Activated CD8-positive, alpha-beta memory T cell treated with anti-CD3 and anti-CD28 coated beads, Interleukin-2, amount 10 ng/mL, durations not matched to agents 7 days and 5 days (primary cell): ENCODE data around the gene RANBP3. TPM values are rescaled to one million over a fixed set of nuclear protein-coding genes. Genes with fewer than 3 reads are reported as not detected.
"Not testable (repeated sequence)": the region's sequence is repeated elsewhere in the genome, so short reads cannot be mapped to it uniquely, and the experiment has no call there.

Experiments
- ATAC-seq: fragments of 150-1000 bp; cut with Tn5 transposase; one replicate; pipeline ENCODE4 v1.10.0; 2021; ENCODE audit warnings: moderate library complexity
- CTCF ChIA-PET: fragments of 350-600 bp; sonication (Branson Sonifier 250); formaldehyde crosslinking; loops from one replicate; lab custom pipeline; 2021; ENCODE audit warnings: antibody characterized with exemption; lab: Charles Lee
- DNase-seq: peaks from one replicate; pipeline ENCODE4 v3.0.0-alpha.2; 2020
- H3K27ac Mint-ChIP-seq: one replicate; pipeline ENCODE4 v1.8.0; 2021; ENCODE audit warnings: mild to moderate bottlenecking, mixed read lengths
- H3K27me3 Mint-ChIP-seq: one replicate; pipeline ENCODE4 v1.8.0; 2021; ENCODE audit warnings: mixed read lengths
- H3K36me3 Mint-ChIP-seq: one replicate; pipeline ENCODE4 v1.8.0; 2021; ENCODE audit warnings: mild to moderate bottlenecking, mixed read lengths
- H3K4me1 Mint-ChIP-seq: one replicate; pipeline ENCODE4 v1.8.0; 2021; ENCODE audit warnings: mixed read lengths
- H3K4me3 Mint-ChIP-seq: one replicate; pipeline ENCODE4 v1.8.0; 2021; ENCODE audit warnings: mild to moderate bottlenecking, moderate library complexity, mixed read lengths
- H3K9me3 Mint-ChIP-seq: one replicate; pipeline ENCODE4 v1.8.0; 2022; ENCODE audit warnings: low read depth, mixed read lengths
- total RNA-seq, 2 experiments: library from RNA; stranded (reverse); gene quantifications; one replicate each; pipeline ENCODE4 v1.2.3, GENCODE V29; 2021

RANBP3 gene
- total RNA-seq, 2 experiments from 2014 or later, result 97.8 to 108 TPM

DNA sequence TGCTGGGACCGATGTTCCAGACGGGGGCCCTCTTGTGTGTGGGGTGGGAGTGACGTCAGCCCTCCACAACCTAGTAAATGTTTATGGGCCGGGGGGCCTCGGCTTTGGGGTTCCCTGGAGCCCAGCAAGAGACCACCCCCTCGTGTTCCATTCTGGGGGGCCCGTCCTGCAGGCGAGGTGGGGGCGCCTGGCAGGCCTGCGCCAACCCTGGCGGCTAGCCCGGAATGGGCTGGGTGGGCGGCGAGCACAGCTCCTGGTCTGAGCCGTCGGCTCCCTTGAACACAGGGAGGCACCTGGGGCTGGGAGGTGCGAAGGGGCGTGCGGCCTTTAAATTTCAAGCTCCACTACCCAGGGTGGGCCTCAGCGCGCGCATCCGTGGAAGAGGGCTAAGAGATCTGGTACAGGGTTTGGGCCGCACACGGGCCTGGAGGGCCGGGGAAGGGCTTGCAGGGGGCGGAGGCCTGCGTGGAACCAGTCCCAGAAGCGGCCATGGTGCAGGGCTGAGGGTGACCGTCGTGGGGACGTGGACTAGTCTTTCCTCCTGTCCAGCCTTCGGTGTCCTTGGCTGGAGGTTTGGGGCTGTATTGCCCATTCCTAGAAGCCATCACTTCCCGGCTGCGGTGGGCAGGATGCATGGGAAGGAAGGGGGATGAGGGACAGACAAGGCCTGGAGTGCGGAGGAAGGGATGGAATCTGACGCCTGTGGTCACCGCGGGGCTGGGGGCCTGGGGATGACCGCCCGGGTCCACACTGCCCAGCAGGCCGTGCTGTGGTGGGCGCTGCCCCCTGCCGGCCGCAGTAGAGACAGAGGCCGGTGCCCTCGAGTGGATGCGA is 85.8 kb downstream of the RANBP3 start:
- Mint-ChIP-seq H3K27ac (no peak overlapping the region), H3K9me3 (no peaks in the 10 kb centered on the region), H3K4me3 (no peak overlapping the region), H3K36me3 (no peaks in the 10 kb centered on the region), H3K27me3 (peaks cover 3% of the 10 kb centered on the region), H3K4me1 (no peaks in the 10 kb centered on the region)
- ATAC-seq, result peak; percentile 60
- CTCF ChIA-PET, result interaction anchor here (0.9 to 3.1 kb wide), 4 partner anchors 24 to 130 kb away, joined by 3 to 19 read pairs (median 3); partner anchors contain the start of genes FUT6 and NRTN
- no peak for DNase-seq

DNA sequence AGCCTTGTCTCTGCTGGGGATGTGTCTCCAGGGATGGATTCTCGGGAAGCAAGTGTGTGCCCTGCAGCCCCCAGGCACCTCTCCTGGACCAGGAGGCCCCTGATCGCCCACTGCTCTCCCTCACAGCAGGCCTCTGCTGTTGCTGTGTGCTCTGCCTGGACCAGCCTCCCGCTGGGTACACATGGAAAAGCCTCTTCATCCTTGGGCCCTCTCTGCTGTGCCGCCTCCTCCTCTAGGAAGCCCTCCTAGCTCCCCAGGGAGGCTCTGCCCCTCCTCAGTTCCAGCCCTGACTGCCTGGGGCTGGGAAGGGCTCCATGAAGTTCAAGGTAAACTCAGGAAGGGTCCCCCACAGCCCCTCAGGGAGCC is 86.4 kb downstream of the RANBP3 start:
- CTCF ChIA-PET, result interaction anchor here (0.8 to 3.1 kb wide), 3 partner anchors 76 to 131 kb away, joined by 3 to 19 read pairs (median 3); partner anchors contain the start of gene NRTN
- Mint-ChIP-seq H3K27me3 (peaks cover 3% of the 10 kb centered on the region), H3K4me1 (no peaks in the 10 kb centered on the region), H3K36me3 (no peaks in the 10 kb centered on the region), H3K27ac (no peak overlapping the region), H3K9me3 (no peaks in the 10 kb centered on the region), H3K4me3 (no peak overlapping the region)
- ATAC-seq (no peak), DNase-seq (no peak)

DNA sequence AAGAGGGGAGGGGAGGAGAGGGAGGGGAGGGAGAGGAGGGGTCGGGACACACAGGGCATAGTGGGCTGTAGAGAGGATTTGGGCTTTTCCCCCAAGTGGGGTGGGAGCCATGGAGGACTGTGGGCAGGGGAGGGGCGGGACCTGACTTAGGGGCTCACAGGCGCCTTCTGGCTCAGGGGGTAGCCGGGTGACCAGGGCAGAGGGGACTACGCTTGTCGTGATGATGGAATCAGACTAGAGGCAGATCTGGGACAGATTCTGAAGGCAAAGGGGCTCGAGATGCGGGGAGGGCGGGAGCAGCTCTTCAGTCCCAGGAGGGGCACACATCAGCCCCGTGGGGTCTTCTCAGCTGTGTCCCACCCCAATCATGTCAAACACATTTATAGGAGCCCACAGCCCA is 87.8 kb downstream of the RANBP3 start:
- H3K27me3 Mint-ChIP-seq, result peaks cover 3% of the 10 kb centered on the region
- H3K4me3 Mint-ChIP-seq, result no peak overlapping the region
- no peaks in the 10 kb centered on the region for H3K9me3 Mint-ChIP-seq
- no peaks in the 10 kb centered on the region for H3K4me1 Mint-ChIP-seq
- DNase-seq (no peak), ATAC-seq (no peak)
- CTCF ChIA-PET, result interaction anchor here (0.8 to 3.1 kb wide), 2 partner anchors 81 to 86 kb away, joined by 3 to 19 read pairs; partner anchors contain the start of gene NRTN
- H3K27ac Mint-ChIP-seq, result no peak overlapping the region
- no peaks in the 10 kb centered on the region for H3K36me3 Mint-ChIP-seq

- peaks cover 3% of the 10 kb centered on the region for H3K27me3 Mint-ChIP-seq
- H3K4me3 Mint-ChIP-seq, result no peak overlapping the region
- H3K9me3 Mint-ChIP-seq, result no peaks in the 10 kb centered on the region
- H3K4me1 Mint-ChIP-seq, result no peaks in the 10 kb centered on the region
- H3K27ac Mint-ChIP-seq, result no peak overlapping the region
- ATAC-seq (no peak), DNase-seq (no peak)
- no peaks in the 10 kb centered on the region for H3K36me3 Mint-ChIP-seq
- CTCF ChIA-PET, result interaction anchor here (3.1 kb wide), 1 partner anchor 85 kb away, joined by 19 read pairs; the partner anchor contains the start of gene NRTN
These were observed 88.5 kb downstream of the RANBP3 start for GRCh38 chr19:5889288-5889971.

- CTCF ChIA-PET, result interaction anchor here (1.2 kb wide), 1 partner anchor 80 kb away, joined by 7 read pairs; no protein-coding TSS in a partner anchor
- H3K4me1 Mint-ChIP-seq, DNase-seq, ATAC-seq, H3K4me3 Mint-ChIP-seq, H3K9me3 Mint-ChIP-seq, H3K27ac Mint-ChIP-seq, H3K36me3 Mint-ChIP-seq: not testable (repeated sequence)
- peaks cover 12% of the 10 kb centered on the region for H3K27me3 Mint-ChIP-seq
These were observed 93.7 kb downstream of the RANBP3 start for GRCh38 chr19:5884065-5884811.

DNA sequence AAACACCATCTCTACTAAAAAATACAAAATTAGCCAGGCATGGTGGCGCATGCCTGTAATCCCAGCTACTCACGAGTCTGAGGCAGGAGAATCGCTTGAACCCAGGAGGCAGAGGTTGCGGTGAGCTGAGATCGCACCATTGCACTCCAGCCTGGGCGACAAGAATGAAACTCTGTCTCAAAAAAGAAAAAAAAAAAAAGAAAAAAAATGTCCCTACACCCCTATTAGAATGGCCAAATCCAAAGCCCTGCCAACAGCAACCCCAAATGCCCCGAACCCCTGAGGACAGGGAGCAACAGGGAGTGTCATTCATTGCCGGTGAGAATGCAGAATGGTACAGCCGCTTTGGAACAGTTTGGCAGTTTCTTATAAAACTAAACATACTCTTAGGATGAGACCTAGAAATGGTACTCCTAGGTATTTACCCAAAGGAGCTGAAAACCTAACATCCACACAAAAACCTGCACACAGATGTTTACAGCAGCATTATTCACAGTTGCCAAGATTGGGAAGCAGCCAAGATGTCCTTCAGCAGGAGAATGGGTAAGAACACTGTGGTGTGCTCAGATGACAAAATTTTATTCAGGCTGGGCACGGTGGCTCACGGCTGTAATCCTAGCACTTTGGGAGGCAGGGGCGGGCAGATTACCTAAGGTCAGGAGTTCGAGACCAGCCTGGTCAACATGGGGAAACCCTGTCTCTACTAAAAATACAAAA is 94.6 kb downstream of the RANBP3 start:
- not testable (repeated sequence) for H3K9me3 Mint-ChIP-seq, DNase-seq, H3K36me3 Mint-ChIP-seq, H3K4me3 Mint-ChIP-seq, ATAC-seq, H3K4me1 Mint-ChIP-seq, H3K27ac Mint-ChIP-seq
- H3K27me3 Mint-ChIP-seq, result peaks cover 12% of the 10 kb centered on the region
- CTCF ChIA-PET, result interaction anchor here (0.6 to 1.2 kb wide), 2 partner anchors 79 to 165 kb away, joined by 3 to 7 read pairs; no protein-coding TSS in a partner anchor

DNA sequence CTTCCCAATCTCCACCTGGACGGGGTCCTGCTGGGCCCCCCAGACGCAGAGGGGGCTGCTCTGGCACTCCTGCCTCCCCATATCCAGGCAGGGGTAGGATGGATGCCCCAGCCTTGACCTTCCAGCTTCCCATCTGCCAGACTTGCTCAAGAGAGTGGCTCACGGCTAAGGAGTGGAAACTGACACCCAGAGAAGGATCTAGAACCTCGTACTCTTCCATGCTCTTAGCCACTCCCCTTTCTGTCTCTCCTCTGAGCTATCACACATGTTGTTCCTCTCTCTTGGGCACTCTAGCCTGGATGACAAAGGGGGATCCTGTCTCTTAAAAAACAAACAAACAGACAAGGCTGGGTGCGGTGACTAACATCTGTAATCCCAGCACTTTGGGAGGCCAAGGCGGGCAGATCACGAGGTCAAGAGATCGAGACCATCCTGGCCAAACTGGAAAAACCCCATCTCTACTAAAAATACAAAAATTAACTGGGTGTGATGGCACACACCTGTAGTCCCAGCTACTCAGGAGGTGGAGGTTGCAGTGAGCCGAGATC is 95.4 kb downstream of the RANBP3 start:
- no peak for ATAC-seq
- no peaks in the 10 kb centered on the region for H3K4me1 Mint-ChIP-seq
- CTCF ChIA-PET, result interaction anchor here (0.6 kb wide), 1 partner anchor 164 kb away, joined by 3 read pairs; no protein-coding TSS in a partner anchor
- H3K4me3 Mint-ChIP-seq, result no peak overlapping the region
- H3K27me3 Mint-ChIP-seq, result peaks cover 12% of the 10 kb centered on the region
- no peak overlapping the region for H3K27ac Mint-ChIP-seq
- H3K36me3 Mint-ChIP-seq, result no peaks in the 10 kb centered on the region
- no peaks in the 10 kb centered on the region for H3K9me3 Mint-ChIP-seq
- no peak for DNase-seq

- Mint-ChIP-seq H3K4me1 (no peaks in the 10 kb centered on the region), H3K27me3 (peaks cover 12% of the 10 kb centered on the region), H3K36me3 (no peaks in the 10 kb centered on the region), H3K27ac (no peak overlapping the region), H3K9me3 (no peaks in the 10 kb centered on the region), H3K4me3 (no peak overlapping the region)
- CTCF ChIA-PET, result no interaction called here
- no peak for DNase-seq
- ATAC-seq, result no peak
These were observed 96.2 kb downstream of the RANBP3 start for GRCh38 chr19:5881543-5882299.

DNA sequence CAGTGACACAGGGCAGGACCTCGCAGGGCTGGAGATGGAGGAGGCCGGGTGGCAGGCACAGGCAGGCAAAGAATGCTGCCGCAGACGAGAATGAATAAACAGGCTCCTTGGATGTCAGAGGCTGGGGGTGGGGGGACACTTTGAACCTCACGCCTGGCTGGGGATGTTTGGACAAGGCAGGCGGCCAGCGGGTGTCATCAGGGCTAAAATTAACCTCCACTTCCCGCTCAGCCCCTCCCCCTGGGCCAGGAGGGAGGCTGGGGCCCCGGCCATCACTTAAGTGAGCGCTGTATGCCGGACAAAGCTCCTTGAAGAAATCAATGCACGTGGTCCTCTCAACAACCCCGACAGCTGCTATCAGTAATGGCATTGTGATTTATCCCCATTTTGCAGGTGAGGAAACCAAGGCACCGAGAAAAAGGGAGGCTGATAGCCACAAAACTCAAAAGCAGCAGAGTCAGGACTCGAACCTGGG is 97.3 kb downstream of the RANBP3 start:
- no peak for ATAC-seq
- H3K4me1 Mint-ChIP-seq, result no peaks in the 10 kb centered on the region
- no peak overlapping the region for H3K4me3 Mint-ChIP-seq
- H3K36me3 Mint-ChIP-seq, result no peaks in the 10 kb centered on the region
- CTCF ChIA-PET, result no interaction called here
- no peaks in the 10 kb centered on the region for H3K9me3 Mint-ChIP-seq
- no peak overlapping the region for H3K27ac Mint-ChIP-seq
- H3K27me3 Mint-ChIP-seq, result peaks cover 12% of the 10 kb centered on the region
- DNase-seq, result no peak

- no peak overlapping the region for H3K27ac Mint-ChIP-seq
- CTCF ChIA-PET, result no interaction called here
- ATAC-seq (no peak), DNase-seq (no peak)
- peaks cover 12% of the 10 kb centered on the region for H3K27me3 Mint-ChIP-seq
- no peak overlapping the region for H3K4me3 Mint-ChIP-seq
- no peaks in the 10 kb centered on the region for H3K4me1 Mint-ChIP-seq
- H3K9me3 Mint-ChIP-seq, result no peaks in the 10 kb centered on the region
- no peaks in the 10 kb centered on the region for H3K36me3 Mint-ChIP-seq
These were observed 97.7 kb downstream of the RANBP3 start for GRCh38 chr19:5880196-5880595.

- CTCF ChIA-PET, result no interaction called here
- H3K36me3 Mint-ChIP-seq, result no peaks in the 10 kb centered on the region
- H3K9me3 Mint-ChIP-seq, result no peaks in the 10 kb centered on the region
- no peaks in the 10 kb centered on the region for H3K4me1 Mint-ChIP-seq
- no peak overlapping the region for H3K4me3 Mint-ChIP-seq
- no peak for DNase-seq
- H3K27ac Mint-ChIP-seq, result no peak overlapping the region
- peaks cover 9% of the 10 kb centered on the region for H3K27me3 Mint-ChIP-seq
- ATAC-seq, result no peak
These were observed 100.1 kb downstream of the RANBP3 start for GRCh38 chr19:5877882-5878281.

DNA sequence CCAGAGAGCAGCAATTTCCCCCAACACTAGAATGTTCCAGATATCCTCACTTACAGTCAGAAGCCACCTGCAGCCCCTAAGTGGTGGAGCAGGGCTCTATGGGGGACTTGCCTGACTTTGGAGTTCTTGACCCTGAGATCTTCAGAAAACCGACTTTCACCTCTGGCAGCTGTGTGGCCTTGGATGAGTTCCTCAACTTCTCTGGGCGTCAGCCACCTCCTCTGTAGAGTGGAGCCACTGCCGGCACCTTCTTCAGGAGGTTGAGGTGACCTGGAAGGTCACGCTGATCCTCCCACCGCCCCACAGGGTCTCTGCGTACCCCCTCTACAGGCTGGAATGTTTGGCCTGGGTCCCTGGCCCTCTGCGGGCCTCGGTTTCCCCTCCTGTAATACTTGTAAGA is 100.5 kb downstream of the RANBP3 start:
- no peak for DNase-seq
- no peaks in the 10 kb centered on the region for H3K9me3 Mint-ChIP-seq
- CTCF ChIA-PET, result no interaction called here

More for the DNA sequence above, 100.5 kb downstream of the RANBP3 start:
- no peaks in the 10 kb centered on the region for H3K4me1 Mint-ChIP-seq
- no peak for ATAC-seq
- H3K36me3 Mint-ChIP-seq, result no peaks in the 10 kb centered on the region
- no peak overlapping the region for H3K27ac Mint-ChIP-seq
- no peak overlapping the region for H3K4me3 Mint-ChIP-seq
- peaks cover 7% of the 10 kb centered on the region for H3K27me3 Mint-ChIP-seq
